MCF 10A (cell line): ENCODE data around the gene SRSF4. TPM values are rescaled to one million over a fixed set of nuclear protein-coding genes. Genes with fewer than 3 reads are reported as not detected.
A peak's percentile ranks its signal among the peaks of the same experiment; 100 is the strongest.

Source experiments
- BruUV-seq: library from RNA; stranded (reverse); fragments of 400-500 nt; replicated peaks from 2 replicates; lab custom pipeline; 2021; lab: Mats Ljungman, UMichigan
- CTCF ChIA-PET: fragments of 300-600 bp; sonication (Branson Sonifier 250); formaldehyde crosslinking; extraction: SDS; loops from one replicate; lab custom pipeline; 2021; ENCODE audit warnings: antibody characterized with exemption, inconsistent platforms; lab: Yijun Ruan, JAX
- POLR2A ChIA-PET: fragments of 300-600, 350-650 bp; sonication (Branson Sonifier 250); formaldehyde crosslinking; extraction: SDS; loops from one replicate; lab custom pipeline; 2020; ENCODE audit warnings: antibody characterized with exemption, inconsistent platforms; lab: Yijun Ruan, JAX
- DNase-seq: peaks from one replicate; pipeline ENCODE4 v3.0.0-alpha.2; 2018; ENCODE audit not compliant: unreplicated experiment
- H3K27ac Mint-ChIP-seq: one replicate; pipeline ENCODE4 v1.8.0; 2022; ENCODE audit warnings: mild to moderate bottlenecking, low read depth, mixed read lengths; ENCODE audit not compliant: unreplicated experiment
- H3K27me3 Mint-ChIP-seq: one replicate; pipeline ENCODE4 v1.8.0; 2022; ENCODE audit warnings: mixed read lengths; ENCODE audit not compliant: insufficient read depth, unreplicated experiment
- H3K36me3 Mint-ChIP-seq: one replicate; pipeline ENCODE4 v1.8.0; 2022; ENCODE audit warnings: mild to moderate bottlenecking, moderate library complexity, mixed read lengths; ENCODE audit not compliant: insufficient read depth, unreplicated experiment
- H3K4me1 Mint-ChIP-seq: one replicate; pipeline ENCODE4 v1.8.0; 2022; ENCODE audit warnings: mixed read lengths; ENCODE audit not compliant: insufficient read depth, unreplicated experiment
- H3K4me3 Mint-ChIP-seq: one replicate; pipeline ENCODE4 v1.8.0; 2022; ENCODE audit warnings: mild to moderate bottlenecking, moderate library complexity, mixed read lengths; ENCODE audit not compliant: unreplicated experiment
- H3K9me3 Mint-ChIP-seq: one replicate; pipeline ENCODE4 v1.8.0; 2022; ENCODE audit warnings: mixed read lengths; ENCODE audit not compliant: unreplicated experiment
- CTCF ChIP-seq: fragments of 200-600 bp; IDR thresholded peaks from one replicate; pipeline ENCODE4 v1.8.0; 2022; ENCODE audit warnings: antibody characterized with exemption, mild to moderate bottlenecking; ENCODE audit not compliant: unreplicated experiment
- intact Hi-C: fragments of 100-400 bp; cut with micrococcal nuclease; formaldehyde crosslinking; loops from 2 replicates; pipeline ENCODE4 v1.14.1; 2022
- total RNA-seq: library from RNA; stranded (reverse); gene quantifications from 2 replicates; pipeline ENCODE4 v1.2.3, GENCODE V29; 2022

The SRSF4 gene
- total RNA-seq, 1 experiment from 2014 or later: 95.8 TPM

- no peaks in the 10 kb centered on the region for H3K9me3 Mint-ChIP-seq
- peaks cover 79% of the 10 kb centered on the region for H3K36me3 Mint-ChIP-seq
- BruUV-seq: no TSS peak
- no peak overlapping the region for H3K27ac Mint-ChIP-seq
- no peaks in the 10 kb centered on the region for H3K27me3 Mint-ChIP-seq
- peak; percentile 47 for DNase-seq
- TF ChIP-seq CTCF: no peak
- intact Hi-C loops: no loop called here
- H3K4me3 Mint-ChIP-seq: no peak overlapping the region
- ChIA-PET CTCF (no interaction called here), POLR2A (interaction anchor here (1.0 kb wide), 1 partner anchor 15 kb away, joined by 3 read pairs; no protein-coding TSS in a partner anchor)
- no peaks in the 10 kb centered on the region for H3K4me1 Mint-ChIP-seq
Observed at GRCh38 chr1:29145739-29146437, 35.8 kb downstream of the SRSF4 start.

GRCh38 chr1:29144178-29144577 is 37.5 kb downstream of the SRSF4 start:
- CTCF ChIA-PET: no interaction called here
- no TSS peak for BruUV-seq
- no peak for TF ChIP-seq CTCF
- Mint-ChIP-seq H3K27me3 (no peaks in the 10 kb centered on the region), H3K4me1 (no peaks in the 10 kb centered on the region), H3K36me3 (peaks cover 62% of the 10 kb centered on the region), H3K4me3 (no peak overlapping the region), H3K9me3 (no peaks in the 10 kb centered on the region), H3K27ac (no peak overlapping the region)
- intact Hi-C loops: no loop called here
- DNase-seq: no peak
- POLR2A ChIA-PET: no interaction called here

GRCh38 chr1:29142714-29143113 is 39.0 kb downstream of the SRSF4 start:
- no peak for TF ChIP-seq CTCF
- no peaks in the 10 kb centered on the region for H3K27me3 Mint-ChIP-seq
- no peak overlapping the region for H3K27ac Mint-ChIP-seq
- ChIA-PET CTCF (no interaction called here), POLR2A (no interaction called here)
- H3K36me3 Mint-ChIP-seq: peaks cover 47% of the 10 kb centered on the region
- intact Hi-C loops: no loop called here
- no TSS peak for BruUV-seq
- no peak for DNase-seq
- no peaks in the 10 kb centered on the region for H3K4me1 Mint-ChIP-seq
- H3K9me3 Mint-ChIP-seq: no peaks in the 10 kb centered on the region
- no peak overlapping the region for H3K4me3 Mint-ChIP-seq

GRCh38 chr1:29136391-29136915 is 45.2 kb downstream of the SRSF4 start:
- Mint-ChIP-seq H3K9me3 (no peaks in the 10 kb centered on the region), H3K4me3 (no peak overlapping the region), H3K27ac (no peak overlapping the region), H3K4me1 (peaks cover 8% of the 10 kb centered on the region), H3K36me3 (no peaks in the 10 kb centered on the region), H3K27me3 (no peaks in the 10 kb centered on the region)
- ChIA-PET CTCF (no interaction called here), POLR2A (no interaction called here)
- intact Hi-C loops: no loop called here
- BruUV-seq: no TSS peak
- peak; percentile 67 for DNase-seq
- TF ChIP-seq CTCF: no peak
